Measurements from ENCODE around the gene BCKDHB.

BCKDHB gene

GRCh38 chr6:80347101-80347500 is 240.6 kb downstream of the BCKDHB start:
- no peak overlapping the region for H3K4me3 ChIP-seq (ENCODE audit: low read depth, low read length)
- in situ Hi-C loops (cut with HindIII; ENCODE audit: low sequenced_read_pairs), result no loop called here
- no peak for TF ChIP-seq CTCF (IDR thresholded peaks at IDR 0.05; ENCODE audit: low read depth, low read length, missing control alignments)
- no peak for DNase-seq (ENCODE audit: low read depth)

- DNase-seq (ENCODE audit: low read depth), result peak; percentile 92
- in situ Hi-C loops (cut with HindIII; ENCODE audit: low sequenced_read_pairs), result no loop called here
Observed at GRCh38 chr6:80348263-80348662, 241.8 kb downstream of the BCKDHB start.

GRCh38 chr6:80356000-80356399 is 249.5 kb downstream of the BCKDHB start:
- in situ Hi-C loops (cut with HindIII; ENCODE audit: low sequenced_read_pairs), result no loop called here
- DNase-seq (ENCODE audit: low read depth), result no peak
- no peak overlapping the region for H3K4me3 ChIP-seq (ENCODE audit: low read depth, low read length)
- no peak for TF ChIP-seq CTCF (IDR thresholded peaks at IDR 0.05; ENCODE audit: low read depth, low read length, missing control alignments)

More at GRCh38 chr6:80348263-80348662, 241.8 kb downstream of the BCKDHB start:
- TF ChIP-seq CTCF (IDR thresholded peaks at IDR 0.05; ENCODE audit: low read depth, low read length, missing control alignments), result no peak
- H3K4me3 ChIP-seq (ENCODE audit: low read depth, low read length), result no peak overlapping the region

- TF ChIP-seq CTCF (IDR thresholded peaks at IDR 0.05; ENCODE audit: low read depth, low read length, missing control alignments), result no peak
- in situ Hi-C loops (cut with HindIII; ENCODE audit: low sequenced_read_pairs), result no loop called here
- no peak for DNase-seq (ENCODE audit: low read depth)
- no peak overlapping the region for H3K4me3 ChIP-seq (ENCODE audit: low read depth, low read length)
Observed at GRCh38 chr6:80356545-80356944, 250.1 kb downstream of the BCKDHB start.

GRCh38 chr6:80357081-80357480 is 250.6 kb downstream of the BCKDHB start:
- H3K4me3 ChIP-seq (ENCODE audit: low read depth, low read length), result no peak overlapping the region
- DNase-seq (ENCODE audit: low read depth), result no peak
- TF ChIP-seq CTCF (IDR thresholded peaks at IDR 0.05; ENCODE audit: low read depth, low read length, missing control alignments), result no peak
- in situ Hi-C loops (cut with HindIII; ENCODE audit: low sequenced_read_pairs), result no loop called here

GRCh38 chr6:80357674-80358073 is 251.2 kb downstream of the BCKDHB start:
- no peak for TF ChIP-seq CTCF (IDR thresholded peaks at IDR 0.05; ENCODE audit: low read depth, low read length, missing control alignments)
- no peak overlapping the region for H3K4me3 ChIP-seq (ENCODE audit: low read depth, low read length)
- no peak for DNase-seq (ENCODE audit: low read depth)
- in situ Hi-C loops (cut with HindIII; ENCODE audit: low sequenced_read_pairs), result no loop called here
